Ishikawa (cell line): Measurements from ENCODE around the gene LARP4B.

Experiments
- CEBPB ChIP-seq: IDR thresholded peaks from 2 replicates; pipeline ENCODE4 v1.6.1; 2012
- CREB1 ChIP-seq: IDR thresholded peaks from 2 replicates; pipeline ENCODE4 v1.6.1; 2012; ENCODE audit warnings: low read depth
- EGR1 ChIP-seq: IDR thresholded peaks from 2 replicates; pipeline ENCODE4 v1.6.1; 2012
- EP300 ChIP-seq: IDR thresholded peaks from 2 replicates; pipeline ENCODE4 v1.6.1; 2012; ENCODE audit warnings: borderline replicate concordance
- FOXM1 ChIP-seq: IDR thresholded peaks from 2 replicates; pipeline ENCODE4 v1.6.1; 2012; ENCODE audit warnings: low read depth, borderline replicate concordance
- NFIC ChIP-seq: IDR thresholded peaks from 2 replicates; pipeline ENCODE4 v1.6.1; 2012
- RAD21 ChIP-seq: IDR thresholded peaks from 2 replicates; pipeline ENCODE4 v1.6.1; 2012; ENCODE audit warnings: low read depth
- TAF1 ChIP-seq: IDR thresholded peaks from 2 replicates; pipeline ENCODE4 v1.6.1; 2012; ENCODE audit warnings: low read depth, mild to moderate bottlenecking
- TCF12 ChIP-seq: IDR thresholded peaks from 2 replicates; pipeline ENCODE4 v1.6.1; 2012; ENCODE audit warnings: low read depth
- TEAD4 ChIP-seq: IDR thresholded peaks from 2 replicates; pipeline ENCODE4 v1.6.1; 2012
- YY1 ChIP-seq: IDR thresholded peaks from 2 replicates; pipeline ENCODE4 v1.6.1; 2012; ENCODE audit warnings: low read depth
- ZBTB7A ChIP-seq: IDR thresholded peaks from 2 replicates; pipeline ENCODE4 v1.6.1; 2012; ENCODE audit warnings: low read depth
- TF ChIP-seq, protein P1 (sequence below): IDR thresholded peaks from 2 replicates; pipeline ENCODE4 v1.6.1; 2012
- TF ChIP-seq, protein P2 (sequence below): IDR thresholded peaks from 2 replicates; pipeline ENCODE4 v1.6.1; 2012
- TF ChIP-seq, protein P3 (sequence below): IDR thresholded peaks from 2 replicates; pipeline ENCODE4 v1.6.1; 2012; ENCODE audit warnings: low read depth, mild to moderate bottlenecking

Gene LARP4B

DNA sequence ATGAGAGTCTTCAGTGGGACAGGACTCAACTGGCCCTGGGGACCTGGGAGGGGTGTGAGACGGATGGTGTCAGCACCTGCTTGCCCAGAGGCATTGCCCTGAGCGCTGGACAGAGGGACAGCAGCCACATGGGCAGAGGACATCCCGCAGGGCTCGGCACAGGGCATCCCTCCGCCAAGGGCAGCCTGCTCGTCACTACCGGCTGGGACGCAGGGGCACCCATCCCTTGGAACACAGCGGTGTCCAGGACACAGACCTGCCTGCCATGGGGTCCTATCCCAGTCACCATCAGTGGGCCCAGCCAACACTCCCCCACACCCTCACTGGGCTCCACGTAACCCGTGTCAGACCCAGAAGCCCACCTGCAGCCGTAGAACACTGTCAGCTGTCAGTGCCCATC lies 109.3 kb downstream of the LARP4B start:
- TF ChIP-seq TAF1 (no peak), ZBTB7A (no peak), FOXM1 (no peak), TEAD4 (no peak), CREB1 (no peak), EGR1 (no peak), CEBPB (no peak), RAD21 (no peak), YY1 (no peak), EP300 (no peak), TCF12 (no peak), NFIC (no peak)
- TF ChIP-seq, protein P1, sequence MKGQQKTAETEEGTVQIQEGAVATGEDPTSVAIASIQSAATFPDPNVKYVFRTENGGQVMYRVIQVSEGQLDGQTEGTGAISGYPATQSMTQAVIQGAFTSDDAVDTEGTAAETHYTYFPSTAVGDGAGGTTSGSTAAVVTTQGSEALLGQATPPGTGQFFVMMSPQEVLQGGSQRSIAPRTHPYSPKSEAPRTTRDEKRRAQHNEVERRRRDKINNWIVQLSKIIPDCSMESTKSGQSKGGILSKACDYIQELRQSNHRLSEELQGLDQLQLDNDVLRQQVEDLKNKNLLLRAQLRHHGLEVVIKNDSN = no peak
- TF ChIP-seq, protein P2, sequence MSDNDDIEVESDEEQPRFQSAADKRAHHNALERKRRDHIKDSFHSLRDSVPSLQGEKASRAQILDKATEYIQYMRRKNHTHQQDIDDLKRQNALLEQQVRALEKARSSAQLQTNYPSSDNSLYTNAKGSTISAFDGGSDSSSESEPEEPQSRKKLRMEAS = no peak
- TF ChIP-seq, protein P3, sequence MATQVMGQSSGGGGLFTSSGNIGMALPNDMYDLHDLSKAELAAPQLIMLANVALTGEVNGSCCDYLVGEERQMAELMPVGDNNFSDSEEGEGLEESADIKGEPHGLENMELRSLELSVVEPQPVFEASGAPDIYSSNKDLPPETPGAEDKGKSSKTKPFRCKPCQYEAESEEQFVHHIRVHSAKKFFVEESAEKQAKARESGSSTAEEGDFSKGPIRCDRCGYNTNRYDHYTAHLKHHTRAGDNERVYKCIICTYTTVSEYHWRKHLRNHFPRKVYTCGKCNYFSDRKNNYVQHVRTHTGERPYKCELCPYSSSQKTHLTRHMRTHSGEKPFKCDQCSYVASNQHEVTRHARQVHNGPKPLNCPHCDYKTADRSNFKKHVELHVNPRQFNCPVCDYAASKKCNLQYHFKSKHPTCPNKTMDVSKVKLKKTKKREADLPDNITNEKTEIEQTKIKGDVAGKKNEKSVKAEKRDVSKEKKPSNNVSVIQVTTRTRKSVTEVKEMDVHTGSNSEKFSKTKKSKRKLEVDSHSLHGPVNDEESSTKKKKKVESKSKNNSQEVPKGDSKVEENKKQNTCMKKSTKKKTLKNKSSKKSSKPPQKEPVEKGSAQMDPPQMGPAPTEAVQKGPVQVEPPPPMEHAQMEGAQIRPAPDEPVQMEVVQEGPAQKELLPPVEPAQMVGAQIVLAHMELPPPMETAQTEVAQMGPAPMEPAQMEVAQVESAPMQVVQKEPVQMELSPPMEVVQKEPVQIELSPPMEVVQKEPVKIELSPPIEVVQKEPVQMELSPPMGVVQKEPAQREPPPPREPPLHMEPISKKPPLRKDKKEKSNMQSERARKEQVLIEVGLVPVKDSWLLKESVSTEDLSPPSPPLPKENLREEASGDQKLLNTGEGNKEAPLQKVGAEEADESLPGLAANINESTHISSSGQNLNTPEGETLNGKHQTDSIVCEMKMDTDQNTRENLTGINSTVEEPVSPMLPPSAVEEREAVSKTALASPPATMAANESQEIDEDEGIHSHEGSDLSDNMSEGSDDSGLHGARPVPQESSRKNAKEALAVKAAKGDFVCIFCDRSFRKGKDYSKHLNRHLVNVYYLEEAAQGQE = no peak

DNA sequence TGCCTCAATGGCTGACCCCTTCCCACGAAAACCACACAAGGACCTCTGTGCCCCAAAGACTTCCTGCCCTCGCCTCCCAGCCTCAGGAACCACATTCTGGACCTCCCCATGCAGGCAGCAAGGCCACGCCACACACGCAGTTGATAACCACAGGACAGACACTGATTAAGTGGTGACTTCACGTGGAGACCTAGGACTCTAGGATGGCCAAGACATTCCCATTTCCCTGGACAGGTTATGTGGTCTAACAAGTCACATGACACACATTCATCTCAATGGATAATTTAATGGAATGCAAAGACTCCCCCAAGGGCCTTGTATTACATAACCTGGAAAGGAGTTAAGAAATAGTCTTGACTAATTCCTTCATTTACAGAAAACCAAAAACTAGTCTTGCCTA lies 110.2 kb downstream of the LARP4B start:
- no peak for TF ChIP-seq NFIC
- TF ChIP-seq TCF12 = no peak
- TF ChIP-seq, protein P2 = no peak
- TF ChIP-seq RAD21 = no peak

DNA sequence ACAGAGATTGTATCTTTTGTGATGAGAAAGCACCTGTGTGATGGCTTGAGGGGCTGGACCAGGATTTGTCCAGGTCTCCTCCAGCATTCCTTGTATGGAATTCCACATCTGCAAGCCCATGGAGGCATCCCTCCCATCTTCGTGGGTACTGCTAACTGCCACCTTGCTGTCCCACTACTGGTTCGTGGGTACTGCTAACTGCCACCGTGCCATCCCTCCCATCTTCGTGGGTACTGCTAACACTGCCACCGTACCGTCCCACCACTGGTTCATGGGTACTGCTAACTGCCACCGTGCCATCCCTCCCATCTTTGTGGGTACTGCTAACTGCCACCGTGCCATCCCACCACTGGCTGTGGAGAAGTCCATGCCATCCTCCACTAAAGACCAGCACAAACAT lies 111.7 kb downstream of the LARP4B start:
- no peak for TF ChIP-seq FOXM1
- TF ChIP-seq, protein P2 = no peak
- TF ChIP-seq NFIC = no peak
- TF ChIP-seq YY1 = no peak
- no peak for TF ChIP-seq TCF12
- TF ChIP-seq ZBTB7A = no peak
- TF ChIP-seq, protein P3 = no peak
- TF ChIP-seq EGR1 = no peak
- TF ChIP-seq TAF1 = no peak
- no peak for TF ChIP-seq CEBPB
- TF ChIP-seq EP300 = no peak
- no peak for TF ChIP-seq CREB1
- no peak for TF ChIP-seq TEAD4
- TF ChIP-seq RAD21 = no peak
- TF ChIP-seq, protein P1 = no peak

DNA sequence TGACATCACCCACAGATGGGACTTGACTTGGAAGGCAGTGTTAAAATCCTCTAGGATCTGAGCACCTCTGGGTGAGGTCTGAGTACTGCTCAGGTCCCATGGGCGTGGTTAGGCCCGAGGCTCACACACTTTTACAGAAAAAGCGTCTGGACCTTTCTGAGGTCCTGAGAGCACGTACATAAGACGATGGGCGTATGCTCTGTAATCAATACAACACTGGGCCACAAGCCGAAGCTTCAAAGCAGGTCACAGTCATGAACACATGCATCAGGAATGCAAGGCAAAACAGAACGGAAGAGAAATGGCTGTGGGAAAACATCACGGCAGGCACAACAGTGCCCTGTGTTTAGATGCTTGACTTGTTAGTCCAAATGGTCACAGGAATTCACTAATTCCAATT lies 112.2 kb downstream of the LARP4B start:
- TF ChIP-seq, protein P3 = no peak
- TF ChIP-seq, protein P2 = no peak
- TF ChIP-seq FOXM1 (no peak), YY1 (no peak), NFIC (no peak), RAD21 (no peak), TAF1 (no peak), TEAD4 (no peak), CEBPB (no peak), CREB1 (no peak), EP300 (no peak), TCF12 (no peak), EGR1 (no peak), ZBTB7A (no peak)
- TF ChIP-seq, protein P1 = no peak
